Airway epithelial cell (primary cell): ENCODE results near the gene PPP1R16B. TPM values are rescaled to one million over a fixed set of nuclear protein-coding genes. Genes with fewer than 3 reads are reported as not detected.

Experiments
- total RNA-seq: library from RNA; depleted of rRNA; stranded (reverse); fragments of >200 nt; gene quantifications from 2 replicates; pipeline ENCODE4 v1.2.3, GENCODE V29; 2015

Gene PPP1R16B
- total RNA-seq = under 0.01 TPM in 1 of 2 replicates, not detected in the other

GRCh38 chr20:38805502-38805957 is at the start of gene PPP1R16B:
Gene PPP1R16B, plus strand, starts transcription at chr20:38805697. Its CDS starts 30,229 bp downstream, at chr20:38835926.

GRCh38 chr20:38926142-38926933 is 120.8 kb downstream of the PPP1R16B start, which contains the start of gene FAM83D:
Gene FAM83D, plus strand, starts transcription at chr20:38926417. Its CDS starts 26 bp downstream, at chr20:38926443.

GRCh38 chr20:38962044-38962927 is 156.8 kb downstream of the PPP1R16B start, which contains the start of gene DHX35:
Gene DHX35, plus strand, starts transcription at chr20:38962344. Its CDS starts 24 bp downstream, at chr20:38962368.

Other genes starting within 250 kb of the PPP1R16B start
- not detected in 2 replicates for gene ADIG, start 224.5 kb upstream of the PPP1R16B start, total RNA-seq
- gene ARHGAP40, start 203.9 kb upstream of the PPP1R16B start, total RNA-seq = 0.74 and 0.92 TPM in 2 replicates
- gene SLC32A1, start 81.2 kb upstream of the PPP1R16B start, total RNA-seq = not detected in 2 replicates
- gene ACTR5, start 57.2 kb upstream of the PPP1R16B start, total RNA-seq = 4.7 and 5.9 TPM in 2 replicates
- 32.0 TPM in 2 replicates for gene FAM83D, start 120.7 kb downstream of the PPP1R16B start, total RNA-seq
- 5.0 and 7.2 TPM in 2 replicates for gene DHX35, start 156.6 kb downstream of the PPP1R16B start, total RNA-seq